Mesothelial cell of epicardium (in vitro differentiated cells): Measurements from ENCODE around the gene AURKA. TPM values are rescaled to one million over a fixed set of nuclear protein-coding genes. Genes with fewer than 3 reads are reported as not detected.

Experiments
- DNase-seq, 2 experiments: peaks; one replicate each; pipeline ENCODE4 v3.0.0; 2021; ENCODE audit warnings: low spot score in 2 of 2; ENCODE audit not compliant: unreplicated experiment in 2 of 2
- H3K27ac Mint-ChIP-seq: 2 replicates; pipeline ENCODE4 v1.8.0; 2021; ENCODE audit warnings: mixed read lengths
- H3K27me3 Mint-ChIP-seq: 2 replicates; pipeline ENCODE4 v1.8.0; 2021; ENCODE audit warnings: low read depth, mixed read lengths
- H3K36me3 Mint-ChIP-seq: 2 replicates; pipeline ENCODE4 v1.8.0; 2021; ENCODE audit warnings: mixed read lengths
- H3K4me1 Mint-ChIP-seq: 2 replicates; pipeline ENCODE4 v1.8.0; 2021; ENCODE audit warnings: mixed read lengths
- H3K4me3 Mint-ChIP-seq: 2 replicates; pipeline ENCODE4 v1.8.0; 2021; ENCODE audit warnings: mild to moderate bottlenecking, moderate library complexity, mixed read lengths
- H3K9me3 Mint-ChIP-seq: 2 replicates; pipeline ENCODE4 v1.8.0; 2021; ENCODE audit warnings: mixed read lengths
- CTCF ChIP-seq: fragments of 200-600 bp; sonication (generic); IDR thresholded peaks from one replicate; pipeline ENCODE4 v1.5.0; 2021; ENCODE audit warnings: antibody characterized with exemption; ENCODE audit not compliant: unreplicated experiment
- total RNA-seq: library from RNA; stranded (reverse); gene quantifications from 3 replicates; pipeline ENCODE4 v1.2.1, GENCODE V29; 2021

AURKA gene
- total RNA-seq, 1 donor from 2014 or later, result 14.4 TPM

- DNase-seq, result no peak
- peaks cover 10% of the 10 kb centered on the region for H3K27me3 Mint-ChIP-seq
- no peak overlapping the region for H3K4me3 Mint-ChIP-seq
- H3K36me3 Mint-ChIP-seq, result no peaks in the 10 kb centered on the region
- no peak for TF ChIP-seq CTCF
- peaks cover 6% of the 10 kb centered on the region for H3K4me1 Mint-ChIP-seq
- no peaks in the 10 kb centered on the region for H3K9me3 Mint-ChIP-seq
- no peak overlapping the region for H3K27ac Mint-ChIP-seq
Measured at GRCh38 chr20:56353356-56353755, 38.7 kb downstream of the AURKA start.

DNA sequence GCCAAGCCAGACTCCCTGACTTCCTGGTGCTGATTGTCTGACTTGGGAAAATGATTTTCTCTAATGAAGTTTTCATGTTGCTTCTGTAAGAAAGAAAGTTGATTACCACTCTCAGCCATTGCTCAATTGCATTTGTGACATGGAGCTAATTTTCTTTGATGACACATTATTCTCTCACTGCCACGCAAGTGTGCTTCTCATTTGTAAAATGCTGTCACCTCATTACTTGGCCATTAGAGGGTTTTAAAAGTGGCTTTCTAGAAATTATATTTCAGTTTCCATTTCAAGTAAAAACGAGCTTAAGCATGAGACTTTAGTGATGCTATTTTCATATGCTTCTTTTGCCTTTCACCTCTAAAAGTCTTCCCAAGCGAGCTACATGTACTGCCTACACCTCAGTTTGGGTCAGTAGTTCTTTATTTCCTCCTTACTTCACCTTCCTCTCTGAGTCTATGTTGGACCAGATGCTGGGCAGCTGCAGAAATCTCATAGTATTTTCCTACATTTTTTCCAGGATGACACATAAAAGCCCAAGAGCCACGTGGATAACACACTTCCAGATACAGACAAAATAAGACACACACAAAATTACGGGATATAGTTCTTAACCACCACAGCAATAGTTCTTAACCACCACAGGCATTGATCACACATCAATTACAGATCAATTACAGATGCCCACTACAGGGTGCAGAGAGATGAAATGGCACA, 39.5 kb downstream of the AURKA start:
- peaks cover 15% of the 10 kb centered on the region for H3K4me1 Mint-ChIP-seq
- H3K27ac Mint-ChIP-seq, result no peak overlapping the region
- peaks cover 10% of the 10 kb centered on the region for H3K27me3 Mint-ChIP-seq
- H3K4me3 Mint-ChIP-seq, result no peak overlapping the region
- TF ChIP-seq CTCF, result no peak
- DNase-seq, result no peak
- no peaks in the 10 kb centered on the region for H3K36me3 Mint-ChIP-seq
- H3K9me3 Mint-ChIP-seq, result no peaks in the 10 kb centered on the region

DNA sequence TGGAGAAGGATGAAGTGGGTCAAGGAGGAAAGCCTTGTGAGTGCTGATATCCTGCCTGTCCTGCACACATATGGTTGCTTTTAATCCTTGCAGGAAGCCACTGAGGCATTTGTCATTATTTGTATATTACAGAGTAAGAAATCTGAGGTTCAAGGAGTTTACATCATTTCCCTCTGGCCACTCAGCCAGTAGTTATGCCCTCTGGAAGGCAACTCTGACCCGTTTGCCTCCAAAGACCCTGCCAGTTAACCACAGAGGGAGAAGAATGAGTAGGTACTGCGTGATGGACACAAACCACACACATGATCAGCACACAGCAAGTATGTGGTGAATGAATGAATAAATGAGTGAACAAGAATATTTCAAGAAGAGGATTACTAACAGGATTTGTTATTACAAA, 41.2 kb downstream of the AURKA start:
- H3K9me3 Mint-ChIP-seq, result no peaks in the 10 kb centered on the region
- peaks cover 16% of the 10 kb centered on the region for H3K27me3 Mint-ChIP-seq
- H3K4me3 Mint-ChIP-seq, result no peak overlapping the region
- no peaks in the 10 kb centered on the region for H3K36me3 Mint-ChIP-seq
- no peak for TF ChIP-seq CTCF
- no peak for DNase-seq
- H3K4me1 Mint-ChIP-seq, result peaks cover 17% of the 10 kb centered on the region
- no peak overlapping the region for H3K27ac Mint-ChIP-seq

DNA sequence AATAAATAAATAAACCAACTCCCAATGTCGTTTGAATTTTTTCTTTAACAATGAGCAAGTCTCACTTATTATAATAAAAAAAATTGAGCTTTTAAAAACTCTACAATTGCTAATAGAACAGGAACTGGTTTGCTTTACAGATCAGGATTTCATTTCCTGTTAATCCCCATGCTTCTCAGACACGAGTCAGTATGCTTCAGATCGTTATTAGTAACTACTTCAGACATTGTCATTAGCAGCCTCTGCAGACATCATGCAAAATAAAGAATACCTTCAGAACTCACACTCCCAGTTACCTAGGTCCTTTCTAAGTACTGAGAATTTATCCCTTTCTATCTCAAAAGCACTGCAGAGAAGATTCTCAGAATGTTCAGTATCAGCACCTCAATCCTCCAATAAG, 43.3 kb downstream of the AURKA start:
- peaks cover 33% of the 10 kb centered on the region for H3K27me3 Mint-ChIP-seq
- H3K36me3 Mint-ChIP-seq, result no peaks in the 10 kb centered on the region
- no peak for DNase-seq

GRCh38 chr20:56348305-56348693, 43.7 kb downstream of the AURKA start:
- Mint-ChIP-seq H3K36me3 (no peaks in the 10 kb centered on the region), H3K4me1 (peaks cover 22% of the 10 kb centered on the region), H3K9me3 (no peaks in the 10 kb centered on the region), H3K27me3 (peaks cover 34% of the 10 kb centered on the region), H3K27ac (peak overlapping the region; percentile 23), H3K4me3 (peak overlapping the region; percentile 10)
- DNase-seq, result no peak
- TF ChIP-seq CTCF, result no peak

More for the DNA sequence above, 43.3 kb downstream of the AURKA start:
- Mint-ChIP-seq H3K9me3 (no peaks in the 10 kb centered on the region), H3K27ac (no peak overlapping the region), H3K4me3 (no peak overlapping the region), H3K4me1 (peaks cover 19% of the 10 kb centered on the region)
- TF ChIP-seq CTCF, result no peak
